ENCODE measurements around the gene NPY1R.

The NPY1R gene

DNA sequence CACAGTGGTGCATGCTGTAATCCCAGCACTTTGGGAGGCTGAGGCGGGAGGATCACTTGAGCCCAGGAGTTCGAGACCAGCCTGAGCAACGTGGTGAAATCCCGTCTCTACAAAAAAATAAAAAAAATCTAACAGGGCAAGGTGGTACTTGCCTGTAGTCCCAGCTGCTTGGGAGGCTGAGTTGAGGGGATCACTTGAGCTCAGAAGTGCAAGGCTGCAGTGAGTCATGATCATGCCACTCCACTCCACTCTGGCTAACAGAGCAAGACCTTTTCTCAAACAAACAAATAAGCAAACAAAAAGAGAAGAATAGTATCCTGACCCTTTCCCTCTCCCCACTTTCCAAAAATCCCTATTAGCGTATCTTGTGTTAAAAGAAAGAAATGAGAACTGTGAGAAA lies 52.7 kb downstream of the NPY1R start:
- DNase-seq (ENCODE audit: low spot score) = no peak

DNA sequence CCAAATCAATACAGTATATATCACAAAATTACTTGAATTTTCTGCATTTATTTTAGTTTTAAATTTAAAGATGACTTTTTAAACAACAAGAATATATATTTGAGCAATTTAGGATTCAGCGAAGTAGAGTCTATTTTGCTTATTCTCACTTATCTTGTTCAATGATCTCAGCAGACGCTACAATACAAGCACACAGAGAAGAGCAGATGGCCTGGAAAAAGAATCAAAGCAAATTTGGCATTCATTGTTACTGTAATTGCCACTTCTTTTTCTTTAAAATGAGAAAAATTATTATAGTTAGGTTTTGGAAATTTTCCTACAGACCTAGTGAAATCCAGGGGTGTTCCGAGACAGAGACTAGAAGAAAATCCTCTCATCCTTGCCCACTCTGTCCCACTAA lies 57.5 kb downstream of the NPY1R start:
- DNase-seq (ENCODE audit: low spot score) = no peak
